ENCODE data around the gene CCDC148. TPM values are rescaled to one million over a fixed set of nuclear protein-coding genes. Genes with fewer than 3 reads are reported as not detected.

CCDC148 gene
- total RNA-seq, 2 donors from 2014 or later: 2.7 to 5.0 TPM

DNA sequence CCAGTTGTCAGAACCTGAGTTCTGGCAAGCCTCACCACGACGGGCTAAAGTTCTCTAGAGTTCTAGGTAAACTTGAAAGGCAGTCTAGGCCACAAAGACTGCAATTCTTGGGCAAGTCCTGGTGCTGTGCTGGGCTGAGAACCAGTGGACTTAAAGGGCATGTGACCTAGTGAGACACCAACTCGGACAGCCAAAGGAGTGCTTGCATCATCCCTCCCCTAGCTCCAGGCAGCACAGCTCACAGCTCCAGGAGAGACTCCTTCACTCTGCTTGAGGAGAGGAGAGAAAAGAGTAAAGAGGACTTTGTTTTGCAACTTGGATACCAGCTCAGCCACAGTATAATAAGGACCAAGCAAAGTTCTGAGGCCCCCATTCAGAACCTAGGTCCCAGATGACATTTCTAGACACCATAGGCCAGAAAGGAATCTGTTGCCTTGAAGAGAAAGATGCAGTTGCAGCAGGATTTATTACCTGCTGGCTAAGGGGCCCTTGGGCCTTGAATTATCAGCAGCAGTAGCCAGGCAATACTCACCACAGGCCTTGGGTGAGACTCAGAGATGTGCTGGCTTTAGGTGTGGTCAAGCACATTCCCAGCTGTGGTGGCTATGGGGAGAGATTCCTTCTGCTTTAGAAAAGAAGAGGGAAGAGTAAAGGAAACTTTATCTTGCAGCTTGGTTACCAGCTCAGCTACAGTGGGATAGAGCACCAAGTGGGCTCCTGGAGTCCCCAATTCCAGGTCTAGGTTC is 303.1 kb downstream of the CCDC148 start:
- H3K4me3 Mint-ChIP-seq: no peak overlapping the region
- H3K4me1 Mint-ChIP-seq: peaks cover 12% of the 10 kb centered on the region
- H3K27ac ChIP-seq (ENCODE audit: low read depth, low read length): no peak overlapping the region
- no peaks in the 10 kb centered on the region for H3K36me3 Mint-ChIP-seq (ENCODE audit: low read depth)
- no peaks in the 10 kb centered on the region for H3K27me3 ChIP-seq (ENCODE audit: control insufficient read depth, insufficient read depth, low read length, poor library complexity, severe bottlenecking)
- H3K4me1 ChIP-seq (ENCODE audit: control insufficient read depth, insufficient read depth, low read length): no peaks in the 10 kb centered on the region
- TF ChIP-seq, protein P1, sequence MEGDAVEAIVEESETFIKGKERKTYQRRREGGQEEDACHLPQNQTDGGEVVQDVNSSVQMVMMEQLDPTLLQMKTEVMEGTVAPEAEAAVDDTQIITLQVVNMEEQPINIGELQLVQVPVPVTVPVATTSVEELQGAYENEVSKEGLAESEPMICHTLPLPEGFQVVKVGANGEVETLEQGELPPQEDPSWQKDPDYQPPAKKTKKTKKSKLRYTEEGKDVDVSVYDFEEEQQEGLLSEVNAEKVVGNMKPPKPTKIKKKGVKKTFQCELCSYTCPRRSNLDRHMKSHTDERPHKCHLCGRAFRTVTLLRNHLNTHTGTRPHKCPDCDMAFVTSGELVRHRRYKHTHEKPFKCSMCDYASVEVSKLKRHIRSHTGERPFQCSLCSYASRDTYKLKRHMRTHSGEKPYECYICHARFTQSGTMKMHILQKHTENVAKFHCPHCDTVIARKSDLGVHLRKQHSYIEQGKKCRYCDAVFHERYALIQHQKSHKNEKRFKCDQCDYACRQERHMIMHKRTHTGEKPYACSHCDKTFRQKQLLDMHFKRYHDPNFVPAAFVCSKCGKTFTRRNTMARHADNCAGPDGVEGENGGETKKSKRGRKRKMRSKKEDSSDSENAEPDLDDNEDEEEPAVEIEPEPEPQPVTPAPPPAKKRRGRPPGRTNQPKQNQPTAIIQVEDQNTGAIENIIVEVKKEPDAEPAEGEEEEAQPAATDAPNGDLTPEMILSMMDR (conservative IDR thresholded peaks at IDR 0.05): no peak
- no peaks in the 10 kb centered on the region for H3K9me3 ChIP-seq (ENCODE audit: control insufficient read depth, low read length)
- H3K9ac ChIP-seq (ENCODE audit: extremely low read depth, low read length, poor library complexity, severe bottlenecking): no peak overlapping the region
- H3K27ac Mint-ChIP-seq: no peak overlapping the region
- no peaks in the 10 kb centered on the region for H3K9me3 Mint-ChIP-seq
- H3K27me3 Mint-ChIP-seq (ENCODE audit: insufficient read depth): peaks cover 7% of the 10 kb centered on the region
- no peak overlapping the region for H3K4me3 ChIP-seq (ENCODE audit: low read length)
- H3K36me3 ChIP-seq (ENCODE audit: control insufficient read depth, insufficient read depth, low read length): no peaks in the 10 kb centered on the region
- no peak for DNase-seq
- WGBS, 2 experiments (ENCODE audit: insufficient coverage in 1 of 2, insufficient read length in 1 of 2): 92 to 100% methylated on average over 2 to 3 of the region's 3 CpGs

DNA sequence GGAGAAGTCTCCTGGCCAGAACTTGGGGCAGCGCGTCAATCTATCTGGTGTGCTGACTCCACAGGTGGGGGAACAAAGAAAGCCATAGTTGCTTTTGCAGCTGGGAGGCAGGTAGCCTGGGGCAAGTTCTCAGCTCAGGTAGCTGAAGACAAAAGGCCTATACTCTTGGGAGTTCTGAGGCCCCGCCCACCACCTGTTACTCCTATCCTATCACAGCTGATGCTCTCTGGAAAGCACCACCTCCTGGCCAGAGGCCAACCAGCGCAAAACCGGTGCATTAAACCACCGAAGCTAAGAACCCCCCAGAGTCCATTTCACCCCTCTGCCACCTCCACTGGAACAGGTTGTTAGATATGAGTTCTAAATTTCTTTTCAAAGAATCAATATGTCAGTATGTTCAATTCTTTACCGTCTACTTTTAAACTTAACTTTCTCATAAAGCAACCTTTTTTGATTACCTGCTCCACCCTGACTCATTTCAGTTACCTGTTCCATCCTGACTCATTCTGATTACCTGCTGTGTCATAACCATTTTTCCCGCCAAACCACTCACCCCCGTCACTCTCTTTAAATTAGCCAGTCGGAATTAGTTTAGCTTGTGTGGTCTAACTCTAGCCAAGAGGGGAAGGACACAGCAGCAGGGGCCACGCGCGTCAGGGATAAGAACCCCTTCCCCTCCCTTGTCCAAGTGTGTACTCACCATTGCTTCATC is 311.5 kb downstream of the CCDC148 start:
- Histone ChIP-seq H3K9me3 (ENCODE audit: control insufficient read depth, low read length) (peaks cover 7% of the 10 kb centered on the region), H3K4me1 (ENCODE audit: control insufficient read depth, insufficient read depth, low read length) (no peaks in the 10 kb centered on the region), H3K36me3 (ENCODE audit: control insufficient read depth, insufficient read depth, low read length) (no peaks in the 10 kb centered on the region), H3K27ac (ENCODE audit: low read depth, low read length) (no peak overlapping the region), H3K4me3 (ENCODE audit: low read length) (no peak overlapping the region), H3K27me3 (ENCODE audit: control insufficient read depth, insufficient read depth, low read length, poor library complexity, severe bottlenecking) (no peaks in the 10 kb centered on the region), H3K9ac (ENCODE audit: extremely low read depth, low read length, poor library complexity, severe bottlenecking) (no peak overlapping the region)
- H3K9me3 Mint-ChIP-seq: peaks cover 5% of the 10 kb centered on the region
- TF ChIP-seq, protein P1 (conservative IDR thresholded peaks at IDR 0.05): no peak
- H3K4me1 Mint-ChIP-seq: no peaks in the 10 kb centered on the region
- no peak overlapping the region for H3K27ac Mint-ChIP-seq
- peak; percentile 74 for DNase-seq
- no peaks in the 10 kb centered on the region for H3K36me3 Mint-ChIP-seq (ENCODE audit: low read depth)
- H3K4me3 Mint-ChIP-seq: no peak overlapping the region
- 85 to 93% methylated on average over 3 to 13 of the region's 13 CpGs for WGBS, 2 experiments (ENCODE audit: insufficient coverage in 1 of 2, insufficient read length in 1 of 2)
- H3K27me3 Mint-ChIP-seq (ENCODE audit: insufficient read depth): no peaks in the 10 kb centered on the region

DNA sequence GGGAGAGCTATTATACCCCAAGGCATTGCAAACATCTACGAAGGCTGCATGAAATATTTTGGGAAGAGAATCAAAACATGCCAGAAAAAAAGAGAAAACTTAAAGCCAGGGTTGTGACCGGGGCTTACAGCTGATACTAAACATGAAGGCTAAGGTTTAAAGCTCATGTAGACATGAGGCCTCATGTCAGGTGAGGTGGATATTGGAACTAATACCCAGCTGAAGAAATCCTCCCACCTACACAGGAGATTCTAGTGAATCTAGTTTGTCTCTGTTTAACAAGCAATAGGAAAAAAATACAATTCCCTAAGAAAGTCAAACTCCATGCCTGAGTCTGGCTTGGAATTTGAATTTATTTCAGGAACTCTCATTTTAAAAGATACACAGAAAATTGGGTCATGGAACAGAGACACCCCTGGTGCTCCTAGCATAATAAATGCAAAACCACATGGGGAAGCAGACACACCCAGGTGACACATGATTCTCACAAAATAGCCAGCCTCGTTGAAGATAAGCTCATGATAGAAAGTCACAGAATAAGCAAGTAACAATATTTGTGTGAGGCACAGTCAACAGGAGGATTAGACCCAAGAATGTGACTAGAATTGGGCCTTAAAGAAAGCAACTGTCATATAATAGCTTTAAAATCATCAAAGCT is 312.7 kb downstream of the CCDC148 start:
- H3K27me3 ChIP-seq (ENCODE audit: control insufficient read depth, insufficient read depth, low read length, poor library complexity, severe bottlenecking): no peaks in the 10 kb centered on the region
- no peak overlapping the region for H3K4me3 ChIP-seq (ENCODE audit: low read length)
- no peaks in the 10 kb centered on the region for H3K4me1 ChIP-seq (ENCODE audit: control insufficient read depth, insufficient read depth, low read length)
- no peaks in the 10 kb centered on the region for H3K36me3 ChIP-seq (ENCODE audit: control insufficient read depth, insufficient read depth, low read length)
- no peak for DNase-seq
- Mint-ChIP-seq H3K27ac (no peak overlapping the region), H3K4me1 (no peaks in the 10 kb centered on the region), H3K36me3 (ENCODE audit: low read depth) (no peaks in the 10 kb centered on the region), H3K9me3 (peaks cover 5% of the 10 kb centered on the region), H3K27me3 (ENCODE audit: insufficient read depth) (no peaks in the 10 kb centered on the region), H3K4me3 (no peak overlapping the region)
- TF ChIP-seq, protein P1 (conservative IDR thresholded peaks at IDR 0.05): no peak
- 90 to 95% methylated on average over 2 to 3 of the region's 3 CpGs for WGBS, 2 experiments (ENCODE audit: insufficient coverage in 1 of 2, insufficient read length in 1 of 2)
- peaks cover 7% of the 10 kb centered on the region for H3K9me3 ChIP-seq (ENCODE audit: control insufficient read depth, low read length)
- H3K9ac ChIP-seq (ENCODE audit: extremely low read depth, low read length, poor library complexity, severe bottlenecking): no peak overlapping the region
- H3K27ac ChIP-seq (ENCODE audit: low read depth, low read length): no peak overlapping the region

Data from endodermal cell (in vitro differentiated cells).